Cardiac fibroblast (primary cell): Measurements from ENCODE around the gene NR4A1.

Experiments used
- DNase-seq, 2 donors: peaks; one replicate each; pipeline versions ENCODE4 v3.0.0 to v3.0.0-alpha.2; 2010; ENCODE audit warnings: low read depth in 2 of 2
- H3K4me3 ChIP-seq, 2 donors: replicated peaks in 1 of 2; 1 replicate in 1 of 2; 2 replicates in 1 of 2; pipeline ENCODE4 v1.5.1; 2011; ENCODE audit warnings: low read depth in 2 of 2, low read length in 2 of 2, mild to moderate bottlenecking in 2 of 2, moderate library complexity in 1 of 2
- TF ChIP-seq, protein P1 (sequence below): IDR thresholded peaks from one replicate; pipeline ENCODE4 v1.5.1; 2011; ENCODE audit warnings: low read depth, mild to moderate bottlenecking, low read length, inconsistent platforms

The NR4A1 gene

DNA sequence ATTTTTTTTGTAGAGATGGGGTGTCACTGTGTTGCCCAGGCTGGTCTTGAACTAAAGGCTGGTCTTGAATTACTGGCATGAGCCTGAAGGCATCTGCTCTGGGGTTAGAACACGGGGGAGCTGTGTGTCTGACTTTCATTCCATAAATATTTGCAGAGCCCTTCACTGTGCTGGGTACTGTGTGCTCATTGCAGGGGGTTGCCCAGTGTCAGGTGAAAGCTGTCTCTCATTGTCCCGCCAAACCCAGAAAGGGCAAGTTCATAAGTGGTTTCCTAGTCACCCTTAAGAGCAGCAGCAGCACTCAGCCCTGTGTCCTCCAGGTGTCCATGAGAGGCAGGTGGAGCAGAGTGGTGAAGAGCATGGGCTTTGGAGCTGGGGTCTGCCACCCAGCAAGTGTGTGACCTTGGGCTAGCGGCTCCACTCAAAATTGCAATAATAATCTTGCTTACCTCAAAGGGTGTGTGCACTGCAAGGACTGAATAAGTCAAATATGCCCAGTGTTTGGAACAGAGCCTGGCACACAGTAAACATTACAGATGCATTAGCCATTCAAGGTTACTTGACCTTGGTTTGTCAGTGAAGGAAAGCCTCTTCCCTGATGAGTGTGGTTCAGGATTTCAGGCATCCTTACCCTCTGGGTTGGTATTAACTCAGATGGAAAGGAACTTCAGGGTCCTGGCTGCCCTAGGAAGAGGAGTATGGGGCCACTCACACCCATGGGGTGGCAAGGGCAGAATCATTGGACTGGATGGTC lies 23.9 kb downstream of the NR4A1 start:
- no peak overlapping the region for H3K4me3 ChIP-seq
- TF ChIP-seq, protein P1, sequence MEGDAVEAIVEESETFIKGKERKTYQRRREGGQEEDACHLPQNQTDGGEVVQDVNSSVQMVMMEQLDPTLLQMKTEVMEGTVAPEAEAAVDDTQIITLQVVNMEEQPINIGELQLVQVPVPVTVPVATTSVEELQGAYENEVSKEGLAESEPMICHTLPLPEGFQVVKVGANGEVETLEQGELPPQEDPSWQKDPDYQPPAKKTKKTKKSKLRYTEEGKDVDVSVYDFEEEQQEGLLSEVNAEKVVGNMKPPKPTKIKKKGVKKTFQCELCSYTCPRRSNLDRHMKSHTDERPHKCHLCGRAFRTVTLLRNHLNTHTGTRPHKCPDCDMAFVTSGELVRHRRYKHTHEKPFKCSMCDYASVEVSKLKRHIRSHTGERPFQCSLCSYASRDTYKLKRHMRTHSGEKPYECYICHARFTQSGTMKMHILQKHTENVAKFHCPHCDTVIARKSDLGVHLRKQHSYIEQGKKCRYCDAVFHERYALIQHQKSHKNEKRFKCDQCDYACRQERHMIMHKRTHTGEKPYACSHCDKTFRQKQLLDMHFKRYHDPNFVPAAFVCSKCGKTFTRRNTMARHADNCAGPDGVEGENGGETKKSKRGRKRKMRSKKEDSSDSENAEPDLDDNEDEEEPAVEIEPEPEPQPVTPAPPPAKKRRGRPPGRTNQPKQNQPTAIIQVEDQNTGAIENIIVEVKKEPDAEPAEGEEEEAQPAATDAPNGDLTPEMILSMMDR: no peak
- no peak for DNase-seq

DNA sequence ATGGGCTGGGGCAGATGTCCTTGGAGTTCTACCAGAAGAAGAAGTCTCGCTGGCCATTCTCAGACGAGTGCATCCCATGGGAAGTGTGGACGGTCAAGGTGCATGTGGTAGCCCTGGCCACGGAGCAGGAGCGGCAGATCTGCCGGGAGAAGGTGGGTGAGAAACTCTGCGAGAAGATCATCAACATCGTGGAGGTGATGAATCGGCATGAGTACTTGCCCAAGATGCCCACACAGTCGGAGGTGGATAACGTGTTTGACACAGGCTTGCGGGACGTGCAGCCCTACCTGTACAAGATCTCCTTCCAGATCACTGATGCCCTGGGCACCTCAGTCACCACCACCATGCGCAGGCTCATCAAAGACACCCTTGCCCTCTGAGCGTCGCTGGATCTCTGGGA lies 25.6 kb downstream of the NR4A1 start:
- TF ChIP-seq, protein P1: no peak
- no peak overlapping the region for H3K4me3 ChIP-seq
- no peak for DNase-seq

DNA sequence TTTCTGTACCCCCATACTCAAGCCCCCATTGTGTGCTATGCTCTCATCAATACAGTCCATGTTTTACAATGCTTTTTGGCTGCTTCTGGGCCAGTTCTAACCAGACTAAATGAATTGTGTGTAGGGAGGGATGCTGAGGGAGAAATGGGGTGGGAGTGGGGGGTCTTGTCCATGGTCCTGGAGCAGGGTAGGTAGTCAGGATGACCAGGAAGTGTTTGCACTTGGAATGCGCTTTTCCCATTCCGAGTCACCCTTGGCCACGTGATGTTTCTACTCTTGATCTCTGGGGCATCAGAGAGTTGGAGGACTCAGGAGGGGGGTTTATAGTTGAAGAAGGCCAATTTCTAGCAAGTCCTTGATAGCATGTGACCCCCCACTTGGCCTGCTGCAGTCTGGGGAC lies 27.0 kb downstream of the NR4A1 start:
- no peak overlapping the region for H3K4me3 ChIP-seq
- TF ChIP-seq, protein P1: no peak
- no peak for DNase-seq

DNA sequence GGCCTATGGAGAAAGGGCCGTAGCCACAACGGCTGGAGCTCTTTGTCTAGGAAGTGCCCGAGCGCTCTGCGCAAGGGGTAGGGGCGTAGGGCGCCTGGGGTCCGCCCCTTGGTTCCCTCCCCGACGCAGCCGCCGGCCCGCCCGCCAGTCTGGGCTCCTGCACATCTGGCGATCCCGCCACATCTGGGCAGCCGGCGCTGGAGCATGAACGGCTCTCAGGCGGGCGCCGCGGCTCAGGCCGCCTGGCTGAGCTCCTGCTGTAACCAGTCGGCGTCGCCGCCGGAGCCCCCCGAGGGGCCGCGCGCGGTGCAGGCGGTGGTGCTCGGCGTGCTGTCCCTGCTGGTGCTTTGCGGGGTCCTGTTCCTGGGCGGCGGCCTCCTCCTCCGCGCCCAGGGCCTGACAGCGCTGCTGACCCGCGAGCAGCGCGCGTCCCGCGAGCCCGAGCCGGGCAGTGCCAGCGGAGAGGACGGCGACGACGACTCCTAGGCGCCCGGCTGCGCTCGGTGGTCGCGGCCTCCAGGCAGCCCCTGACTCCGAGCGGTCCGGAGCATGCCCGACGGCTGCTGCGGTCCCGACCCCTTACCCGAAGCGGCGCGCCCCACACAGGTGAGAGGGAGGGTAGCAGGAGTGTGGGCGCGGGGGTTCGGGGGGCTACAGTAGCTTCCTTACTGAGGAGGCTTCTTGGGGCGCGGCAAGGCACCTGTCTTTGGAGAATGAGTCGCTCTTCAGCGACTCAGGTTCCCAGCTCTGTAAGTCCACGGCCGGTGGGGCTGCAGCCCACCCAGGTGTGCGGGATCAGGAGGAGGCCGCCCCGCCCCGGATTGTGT lies 28.5 kb downstream of the NR4A1 start, which contains the start of gene SMIM41:
Gene SMIM41, plus strand, starts transcription at position 129 of the 827 bp plus-strand sequence. Its CDS starts 76 bp downstream, at position 205.
- no peak for DNase-seq
- no peak within 1 kb of the TSS for H3K4me3 ChIP-seq
- TF ChIP-seq, protein P1: no peak

DNA sequence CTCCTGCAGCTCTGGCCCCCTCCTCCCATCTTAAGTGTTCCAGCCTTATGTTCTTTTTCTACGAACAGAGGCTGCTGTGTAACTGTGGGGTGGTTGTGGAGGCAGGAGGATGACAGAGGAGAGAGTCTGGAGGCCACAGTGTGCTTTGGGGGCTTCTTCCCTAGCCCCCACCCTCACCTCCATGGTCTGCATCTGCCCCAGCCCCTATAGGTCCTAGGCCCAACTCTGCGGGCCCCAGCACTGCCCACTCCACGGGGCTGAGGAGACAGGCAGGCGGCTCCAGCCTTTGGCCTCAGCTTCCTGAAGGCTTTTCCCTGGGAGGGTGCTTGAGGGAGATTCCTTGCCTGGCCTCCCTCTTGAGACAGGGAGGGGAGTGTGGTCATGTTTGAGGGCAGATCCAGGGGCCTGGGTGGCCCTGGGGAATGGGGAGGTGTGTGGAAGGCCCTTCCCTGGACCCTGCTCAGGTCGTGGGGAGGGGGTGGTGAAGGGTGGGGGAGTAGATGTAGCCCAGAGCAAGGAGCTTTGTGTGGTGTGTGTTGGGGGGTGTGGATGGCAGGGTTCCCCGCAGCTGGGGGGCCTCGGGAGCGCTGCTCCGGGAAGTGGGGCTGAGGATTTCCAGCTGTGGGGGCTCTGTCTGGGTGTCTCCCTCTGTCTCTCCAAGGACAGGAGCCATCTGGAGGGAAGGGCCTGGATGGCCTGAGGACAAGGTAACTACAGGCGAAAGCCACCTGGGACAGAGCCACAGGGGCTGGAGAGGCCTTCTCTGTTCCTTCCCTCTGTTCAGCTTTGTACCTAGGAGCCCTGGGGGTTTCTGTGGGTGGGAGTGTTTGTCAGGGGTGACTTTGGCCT lies 29.4 kb downstream of the NR4A1 start:
- DNase-seq: no peak
- TF ChIP-seq, protein P1: no peak
- H3K4me3 ChIP-seq: no peak overlapping the region

DNA sequence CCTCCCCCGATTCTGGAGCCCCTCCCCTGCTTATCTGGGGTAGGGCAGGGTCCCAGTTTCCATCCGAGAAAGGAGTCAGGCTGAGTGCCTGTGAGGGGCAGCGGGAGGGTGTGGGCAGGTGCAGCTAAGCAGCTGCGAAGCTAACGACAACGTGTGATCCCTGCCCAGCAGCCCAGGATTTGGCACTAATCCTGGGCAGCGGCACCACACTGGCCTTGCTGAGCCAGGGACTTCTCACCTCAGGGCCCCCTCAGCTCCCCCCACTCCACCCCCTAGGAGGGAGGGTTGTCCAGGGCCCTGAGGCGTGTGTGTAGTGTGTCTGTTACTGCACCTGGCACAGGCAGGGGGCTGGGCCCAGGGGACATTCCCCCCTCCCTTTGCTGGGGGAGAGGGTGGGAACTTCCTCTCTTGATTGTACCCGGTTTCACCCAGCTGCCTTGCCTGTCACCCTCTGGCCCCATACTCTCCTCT lies 30.1 kb downstream of the NR4A1 start:
- H3K4me3 ChIP-seq: no peak overlapping the region
- TF ChIP-seq, protein P1: no peak
- no peak for DNase-seq
